ENCODE data around the gene TCOF1.
A peak's percentile ranks its signal among the peaks of the same experiment; 100 is the strongest.

Gene TCOF1

DNA sequence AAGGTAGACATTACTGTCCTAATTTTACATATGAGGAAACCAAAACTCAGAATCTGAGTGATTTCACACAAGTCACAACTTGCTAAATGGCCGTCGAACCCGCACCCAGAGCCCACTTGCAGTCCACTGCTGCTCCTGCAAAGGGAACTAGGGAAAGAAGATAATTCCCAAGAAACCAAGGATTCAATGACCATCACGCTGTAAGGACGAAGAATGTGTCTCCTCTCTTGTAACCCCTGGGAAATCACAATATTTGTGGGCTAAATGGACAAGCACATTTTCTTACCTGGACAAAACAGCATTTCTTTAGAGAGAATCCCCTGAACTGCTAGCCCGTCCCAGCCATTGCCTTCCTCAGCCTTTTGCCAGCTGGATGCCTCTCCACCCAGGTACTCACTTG is 89.7 kb downstream of the TCOF1 start:
- ATAC-seq (ENCODE audit: insufficient read depth, low read depth) (no peak), DNase-seq (no peak)
- Histone ChIP-seq H3K4me1 (ENCODE audit: insufficient read depth, low read length) (peaks cover 35% of the 10 kb centered on the region), H3K4me3 (ENCODE audit: low read depth in 1 of 2, low read length in 2 of 2) (no peak overlapping the region; a peak in 1 of 4 replicates), H3K4me2 (ENCODE audit: insufficient read depth, low read length) (peak overlapping the region; percentile 85; the same call in 1 of the 2 replicates), H3K9me3 (ENCODE audit: insufficient read depth, low read length, severe bottlenecking) (peaks cover 3% of the 10 kb centered on the region), H3K27me3 (ENCODE audit: insufficient read depth, low read length, poor library complexity) (no peaks in the 10 kb centered on the region), H4K20me1 (ENCODE audit: insufficient read depth, low read length) (peaks cover 59% of the 10 kb centered on the region), H3K36me3 (ENCODE audit: insufficient read depth, low read length) (peaks cover 63% of the 10 kb centered on the region), H2AFZ (ENCODE audit: low read depth, low read length) (no peak overlapping the region), H3K9ac (ENCODE audit: low read depth, low read length) (no peak overlapping the region), H3K79me2 (ENCODE audit: insufficient read depth, low read length) (peaks cover 39% of the 10 kb centered on the region), H3K27ac (ENCODE audit: low read length) (no peak overlapping the region)
- TF ChIP-seq, protein P1, sequence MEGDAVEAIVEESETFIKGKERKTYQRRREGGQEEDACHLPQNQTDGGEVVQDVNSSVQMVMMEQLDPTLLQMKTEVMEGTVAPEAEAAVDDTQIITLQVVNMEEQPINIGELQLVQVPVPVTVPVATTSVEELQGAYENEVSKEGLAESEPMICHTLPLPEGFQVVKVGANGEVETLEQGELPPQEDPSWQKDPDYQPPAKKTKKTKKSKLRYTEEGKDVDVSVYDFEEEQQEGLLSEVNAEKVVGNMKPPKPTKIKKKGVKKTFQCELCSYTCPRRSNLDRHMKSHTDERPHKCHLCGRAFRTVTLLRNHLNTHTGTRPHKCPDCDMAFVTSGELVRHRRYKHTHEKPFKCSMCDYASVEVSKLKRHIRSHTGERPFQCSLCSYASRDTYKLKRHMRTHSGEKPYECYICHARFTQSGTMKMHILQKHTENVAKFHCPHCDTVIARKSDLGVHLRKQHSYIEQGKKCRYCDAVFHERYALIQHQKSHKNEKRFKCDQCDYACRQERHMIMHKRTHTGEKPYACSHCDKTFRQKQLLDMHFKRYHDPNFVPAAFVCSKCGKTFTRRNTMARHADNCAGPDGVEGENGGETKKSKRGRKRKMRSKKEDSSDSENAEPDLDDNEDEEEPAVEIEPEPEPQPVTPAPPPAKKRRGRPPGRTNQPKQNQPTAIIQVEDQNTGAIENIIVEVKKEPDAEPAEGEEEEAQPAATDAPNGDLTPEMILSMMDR (IDR thresholded peaks at IDR 0.05; ENCODE audit: borderline replicate concordance, extremely low read depth, low read length, poor library complexity, severe bottlenecking), result peak; percentile 2
- TF ChIP-seq EZH2 (IDR thresholded peaks at IDR 0.05; ENCODE audit: borderline replicate concordance, low read depth, low read length, severe bottlenecking), result no peak

DNA sequence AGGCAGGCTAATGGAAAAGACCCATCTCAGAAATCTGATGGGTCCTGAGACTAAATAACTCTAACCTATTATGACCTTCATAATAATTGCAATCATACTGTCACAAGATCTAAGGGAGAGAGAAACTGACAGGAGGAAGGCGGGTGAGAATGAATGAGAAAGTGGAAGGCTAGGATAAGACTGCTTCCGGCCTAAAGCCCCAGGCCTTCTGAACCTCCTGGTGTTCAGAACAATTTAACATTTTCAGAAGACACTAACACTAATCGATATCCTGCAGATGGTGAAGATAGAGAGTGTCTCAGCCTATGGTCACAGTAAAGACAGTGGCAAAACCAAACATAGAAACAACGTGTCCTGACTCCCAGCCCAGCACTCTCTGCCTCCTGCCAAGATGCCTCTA is 90.8 kb downstream of the TCOF1 start:
- peak overlapping the region; percentile 100 for H3K27ac ChIP-seq (ENCODE audit: low read length)
- H2AFZ ChIP-seq (ENCODE audit: low read depth, low read length), result no peak overlapping the region
- H3K79me2 ChIP-seq (ENCODE audit: insufficient read depth, low read length), result peaks cover 39% of the 10 kb centered on the region
- peak overlapping the region; percentile 70 to 78; a peak in 3 of 4 replicates for H3K4me3 ChIP-seq (ENCODE audit: low read depth in 1 of 2, low read length in 2 of 2)
- peaks cover 3% of the 10 kb centered on the region for H3K9me3 ChIP-seq (ENCODE audit: insufficient read depth, low read length, severe bottlenecking)
- H3K4me2 ChIP-seq (ENCODE audit: insufficient read depth, low read length), result peak overlapping the region; percentile 85
- DNase-seq, result no peak
- peaks cover 60% of the 10 kb centered on the region for H3K36me3 ChIP-seq (ENCODE audit: insufficient read depth, low read length)
- H3K4me1 ChIP-seq (ENCODE audit: insufficient read depth, low read length), result peaks cover 35% of the 10 kb centered on the region
- H3K27me3 ChIP-seq (ENCODE audit: insufficient read depth, low read length, poor library complexity), result no peaks in the 10 kb centered on the region
- H3K9ac ChIP-seq (ENCODE audit: low read depth, low read length), result peak overlapping the region; percentile 87
- TF ChIP-seq EZH2 (IDR thresholded peaks at IDR 0.05; ENCODE audit: borderline replicate concordance, low read depth, low read length, severe bottlenecking), result no peak
- TF ChIP-seq, protein P1 (IDR thresholded peaks at IDR 0.05; ENCODE audit: borderline replicate concordance, extremely low read depth, low read length, poor library complexity, severe bottlenecking), result no peak
- peaks cover 58% of the 10 kb centered on the region for H4K20me1 ChIP-seq (ENCODE audit: insufficient read depth, low read length)
- ATAC-seq (ENCODE audit: insufficient read depth, low read depth), result no peak

DNA sequence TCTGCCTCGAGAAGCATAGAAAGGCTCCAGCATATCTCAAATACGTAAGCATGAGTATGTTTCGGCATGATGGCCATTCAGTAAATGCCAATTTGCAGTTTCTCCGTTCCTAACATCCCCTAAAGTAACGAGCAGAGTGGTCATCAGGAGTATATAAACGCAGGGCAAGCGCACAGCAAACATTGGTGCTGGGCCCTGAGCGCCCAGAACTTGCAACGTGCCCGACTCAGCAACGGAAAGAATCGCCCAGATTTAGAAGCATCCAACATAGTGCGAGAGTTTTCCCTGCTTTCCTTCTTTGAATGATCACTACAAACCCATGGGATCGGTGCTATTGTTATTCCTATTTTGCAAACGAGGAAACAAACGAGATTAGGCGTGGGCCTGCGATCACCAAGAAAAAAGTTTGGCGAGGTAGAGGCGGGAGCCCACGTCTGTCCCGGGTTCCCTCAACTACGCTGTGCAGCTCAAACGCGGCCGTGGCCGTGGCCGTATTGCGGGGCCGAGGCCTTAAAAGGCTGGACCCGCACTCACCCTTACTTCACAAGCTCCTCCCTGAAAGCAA is 91.5 kb downstream of the TCOF1 start:
- ATAC-seq (ENCODE audit: insufficient read depth, low read depth) (peak; percentile 38), DNase-seq (no peak)
- no peak for TF ChIP-seq EZH2 (IDR thresholded peaks at IDR 0.05; ENCODE audit: borderline replicate concordance, low read depth, low read length, severe bottlenecking)
- TF ChIP-seq, protein P1 (IDR thresholded peaks at IDR 0.05; ENCODE audit: borderline replicate concordance, extremely low read depth, low read length, poor library complexity, severe bottlenecking), result no peak
- Histone ChIP-seq H3K27me3 (ENCODE audit: insufficient read depth, low read length, poor library complexity) (no peaks in the 10 kb centered on the region), H3K27ac (ENCODE audit: low read length) (peak overlapping the region; percentile 100), H3K4me3 (ENCODE audit: low read depth in 1 of 2, low read length in 2 of 2) (peak overlapping the region; percentile 70 to 78), H3K36me3 (ENCODE audit: insufficient read depth, low read length) (peaks cover 53% of the 10 kb centered on the region), H3K4me2 (ENCODE audit: insufficient read depth, low read length) (peak overlapping the region; percentile 85), H2AFZ (ENCODE audit: low read depth, low read length) (peak overlapping the region; percentile 95), H3K79me2 (ENCODE audit: insufficient read depth, low read length) (peaks cover 39% of the 10 kb centered on the region), H3K9me3 (ENCODE audit: insufficient read depth, low read length, severe bottlenecking) (peaks cover 3% of the 10 kb centered on the region), H4K20me1 (ENCODE audit: insufficient read depth, low read length) (peaks cover 51% of the 10 kb centered on the region), H3K9ac (ENCODE audit: low read depth, low read length) (peak overlapping the region; percentile 87), H3K4me1 (ENCODE audit: insufficient read depth, low read length) (peaks cover 35% of the 10 kb centered on the region)

Measured in DND-41 (cell line).